ENCODE results near the gene BAMBI.

The BAMBI gene

GRCh38 chr10:28676968-28677887 lies at the start of gene BAMBI:
BAMBI (plus strand) TSS chr10:28677521; CDS start chr10:28677898, 377 bp downstream.
- in situ Hi-C loops (cut with MboI; ENCODE audit: low sequenced_read_pairs), result no loop called here

- in situ Hi-C loops (cut with MboI; ENCODE audit: low sequenced_read_pairs), result no loop called here
Measured at GRCh38 chr10:28628184-28628893, 49.0 kb upstream of the BAMBI start.

GRCh38 chr10:28631896-28632583 lies 45.3 kb upstream of the BAMBI start:
- in situ Hi-C loops (cut with MboI; ENCODE audit: low sequenced_read_pairs), result no loop called here

- in situ Hi-C loops (cut with MboI; ENCODE audit: low sequenced_read_pairs), result no loop called here
Measured at GRCh38 chr10:28632584-28632945, 44.8 kb upstream of the BAMBI start.

GRCh38 chr10:28633750-28634149 lies 43.6 kb upstream of the BAMBI start:
- in situ Hi-C loops (cut with MboI; ENCODE audit: low sequenced_read_pairs), result no loop called here

GRCh38 chr10:28637346-28637745 lies 40.0 kb upstream of the BAMBI start:
- in situ Hi-C loops (cut with MboI; ENCODE audit: low sequenced_read_pairs), result no loop called here

GRCh38 chr10:28638392-28638791 lies 38.9 kb upstream of the BAMBI start:
- in situ Hi-C loops (cut with MboI; ENCODE audit: low sequenced_read_pairs), result no loop called here

GRCh38 chr10:28640551-28640950 lies 36.8 kb upstream of the BAMBI start:
- in situ Hi-C loops (cut with MboI; ENCODE audit: low sequenced_read_pairs), result no loop called here

GRCh38 chr10:28644647-28645046 lies 32.7 kb upstream of the BAMBI start:
- in situ Hi-C loops (cut with MboI; ENCODE audit: low sequenced_read_pairs), result no loop called here

GRCh38 chr10:28652106-28652505 lies 25.2 kb upstream of the BAMBI start:
- in situ Hi-C loops (cut with MboI; ENCODE audit: low sequenced_read_pairs), result loop anchor here (25.0 kb wide), 1 partner anchor 660 kb away; no protein-coding TSS in a partner anchor

GRCh38 chr10:28652703-28653102 lies 24.6 kb upstream of the BAMBI start:
- in situ Hi-C loops (cut with MboI; ENCODE audit: low sequenced_read_pairs), result loop anchor here (25.0 kb wide), 1 partner anchor 660 kb away; no protein-coding TSS in a partner anchor

GRCh38 chr10:28658824-28659223 lies 18.5 kb upstream of the BAMBI start:
- in situ Hi-C loops (cut with MboI; ENCODE audit: low sequenced_read_pairs), result loop anchor here (25.0 kb wide), 1 partner anchor 653 kb away; no protein-coding TSS in a partner anchor

GRCh38 chr10:28661035-28661434 lies 16.3 kb upstream of the BAMBI start:
- in situ Hi-C loops (cut with MboI; ENCODE audit: low sequenced_read_pairs), result loop anchor here (25.0 kb wide), 1 partner anchor 651 kb away; no protein-coding TSS in a partner anchor

GRCh38 chr10:28663576-28664368 lies 13.5 kb upstream of the BAMBI start:
- in situ Hi-C loops (cut with MboI; ENCODE audit: low sequenced_read_pairs), result loop anchor here (25.0 kb wide), 1 partner anchor 649 kb away; no protein-coding TSS in a partner anchor

GRCh38 chr10:28664369-28664740 lies 13.0 kb upstream of the BAMBI start:
- in situ Hi-C loops (cut with MboI; ENCODE audit: low sequenced_read_pairs), result loop anchor here (25.0 kb wide), 1 partner anchor 648 kb away; no protein-coding TSS in a partner anchor

GRCh38 chr10:28666751-28667467 lies 10.4 kb upstream of the BAMBI start:
- in situ Hi-C loops (cut with MboI; ENCODE audit: low sequenced_read_pairs), result loop anchor here (5.0 to 25.0 kb wide), 2 partner anchors 325 to 645 kb away; no protein-coding TSS in a partner anchor

GRCh38 chr10:28668363-28669226 lies 8.7 kb upstream of the BAMBI start:
- in situ Hi-C loops (cut with MboI; ENCODE audit: low sequenced_read_pairs), result loop anchor here (5.0 to 25.0 kb wide), 2 partner anchors 324 to 644 kb away; no protein-coding TSS in a partner anchor

Data from HL-60/S4 treated with retinoic acid at 250 ng/mL for 4 days and 3 days (cell line).